HG03103 (cell line): ENCODE measurements around the gene PRUNE2.

Experiments used
- ATAC-seq: cut with Tn5 transposase; IDR thresholded peaks from one replicate; pipeline ENCODE4 v1.9.1; 2021; ENCODE audit warnings: low read depth; ENCODE audit not compliant: unreplicated experiment

The PRUNE2 gene

GRCh38 chr9:76701441-76702039 is 204.4 kb downstream of the PRUNE2 start:
- no peak for ATAC-seq

- no peak for ATAC-seq
Measured at GRCh38 chr9:76700916-76701315, 205.0 kb downstream of the PRUNE2 start.

GRCh38 chr9:76699971-76700370 is 205.9 kb downstream of the PRUNE2 start:
- ATAC-seq, result no peak

GRCh38 chr9:76697554-76697953 is 208.4 kb downstream of the PRUNE2 start:
- no peak for ATAC-seq

- ATAC-seq, result no peak
Measured at GRCh38 chr9:76697081-76697480, 208.8 kb downstream of the PRUNE2 start.

GRCh38 chr9:76693912-76694311 is 212.0 kb downstream of the PRUNE2 start:
- ATAC-seq, result no peak

- ATAC-seq, result no peak
Measured at GRCh38 chr9:76692458-76693129, 213.3 kb downstream of the PRUNE2 start.

GRCh38 chr9:76691517-76692313 is 214.2 kb downstream of the PRUNE2 start:
- no peak for ATAC-seq

GRCh38 chr9:76690973-76691370 is 214.9 kb downstream of the PRUNE2 start:
- no peak for ATAC-seq

GRCh38 chr9:76690246-76690972 is 215.5 kb downstream of the PRUNE2 start:
- ATAC-seq, result no peak

- ATAC-seq, result no peak
Measured at GRCh38 chr9:76688471-76689238, 217.3 kb downstream of the PRUNE2 start.

- ATAC-seq, result no peak
Measured at GRCh38 chr9:76687861-76688391, 218.0 kb downstream of the PRUNE2 start.

- ATAC-seq, result no peak
Measured at GRCh38 chr9:76686756-76687155, 219.2 kb downstream of the PRUNE2 start.

- ATAC-seq, result no peak
Measured at GRCh38 chr9:76684213-76684612, 221.7 kb downstream of the PRUNE2 start.

GRCh38 chr9:76681556-76681955 is 224.4 kb downstream of the PRUNE2 start:
- no peak for ATAC-seq

GRCh38 chr9:76680716-76681425 is 225.0 kb downstream of the PRUNE2 start:
- no peak for ATAC-seq

GRCh38 chr9:76677481-76678055 is 228.3 kb downstream of the PRUNE2 start:
- ATAC-seq, result no peak

- ATAC-seq, result no peak
Measured at GRCh38 chr9:76676857-76677256, 229.1 kb downstream of the PRUNE2 start.

GRCh38 chr9:76667521-76667957 is 238.4 kb downstream of the PRUNE2 start:
- no peak for ATAC-seq
